ENCODE results near the gene PRRG4. TPM values are rescaled to one million over a fixed set of nuclear protein-coding genes. Genes with fewer than 3 reads are reported as not detected.

The PRRG4 gene
- total RNA-seq, 1 donor from 2014 or later = 3.0 TPM

- no peak for TF ChIP-seq CTCF (IDR thresholded peaks at IDR 0.05)
- Histone ChIP-seq H3K36me3 (no peaks in the 10 kb centered on the region), H3K27me3 (no peaks in the 10 kb centered on the region), H3K9me3 (no peaks in the 10 kb centered on the region), H3K4me1 (no peaks in the 10 kb centered on the region), H3K4me3 (no peak overlapping the region), H3K27ac (no peak overlapping the region)
- no peak for DNase-seq (ENCODE audit: low spot score in 2 of 2)
- intact Hi-C loops (cut with DNase I) = loop anchor here (5.0 to 10.0 kb wide), 3 partner anchors 150 to 362 kb away; partner anchors contain the start of genes EIF3M and HIPK3
Observed at GRCh38 chr11:32894921-32895320, 65.2 kb downstream of the PRRG4 start.

- intact Hi-C loops (cut with DNase I) = loop anchor here (10.0 kb wide), 1 partner anchor 149 kb away; no protein-coding TSS in a partner anchor
- TF ChIP-seq CTCF (IDR thresholded peaks at IDR 0.05) = no peak
- Histone ChIP-seq H3K36me3 (no peaks in the 10 kb centered on the region), H3K4me1 (no peaks in the 10 kb centered on the region), H3K4me3 (no peak overlapping the region), H3K9me3 (no peaks in the 10 kb centered on the region), H3K27me3 (no peaks in the 10 kb centered on the region), H3K27ac (no peak overlapping the region)
- no peak for DNase-seq (ENCODE audit: low spot score in 2 of 2)
Observed at GRCh38 chr11:32895471-32895870, 65.7 kb downstream of the PRRG4 start.

GRCh38 chr11:32897103-32897502 lies 67.4 kb downstream of the PRRG4 start:
- Histone ChIP-seq H3K27ac (no peak overlapping the region), H3K4me3 (no peak overlapping the region), H3K27me3 (no peaks in the 10 kb centered on the region), H3K4me1 (no peaks in the 10 kb centered on the region), H3K36me3 (no peaks in the 10 kb centered on the region), H3K9me3 (no peaks in the 10 kb centered on the region)
- no peak for DNase-seq (ENCODE audit: low spot score in 2 of 2)
- intact Hi-C loops (cut with DNase I) = loop anchor here (10.0 kb wide), 1 partner anchor 148 kb away; no protein-coding TSS in a partner anchor
- no peak for TF ChIP-seq CTCF (IDR thresholded peaks at IDR 0.05)

- intact Hi-C loops (cut with DNase I) = loop anchor here (10.0 kb wide), 1 partner anchor 145 kb away; no protein-coding TSS in a partner anchor
- DNase-seq (ENCODE audit: low spot score in 2 of 2) = no peak
- Histone ChIP-seq H3K4me3 (no peak overlapping the region), H3K36me3 (no peaks in the 10 kb centered on the region), H3K9me3 (no peaks in the 10 kb centered on the region), H3K27me3 (no peaks in the 10 kb centered on the region), H3K27ac (no peak overlapping the region), H3K4me1 (no peaks in the 10 kb centered on the region)
- TF ChIP-seq CTCF (IDR thresholded peaks at IDR 0.05) = no peak
Observed at GRCh38 chr11:32899438-32899837, 69.7 kb downstream of the PRRG4 start.

GRCh38 chr11:32902089-32902665 lies 72.5 kb downstream of the PRRG4 start:
- DNase-seq (ENCODE audit: low spot score in 2 of 2) = no peak
- intact Hi-C loops (cut with DNase I) = no loop called here
- no peaks in the 10 kb centered on the region for H3K27me3 ChIP-seq

More at GRCh38 chr11:32902089-32902665, 72.5 kb downstream of the PRRG4 start:
- H3K4me3 ChIP-seq = no peak overlapping the region
- H3K9me3 ChIP-seq = no peaks in the 10 kb centered on the region
- no peaks in the 10 kb centered on the region for H3K36me3 ChIP-seq
- no peak for TF ChIP-seq CTCF (IDR thresholded peaks at IDR 0.05)
- no peaks in the 10 kb centered on the region for H3K4me1 ChIP-seq
- no peak overlapping the region for H3K27ac ChIP-seq

All from ascending aorta (tissue), 2 donors.